ENCODE measurements around the gene TBC1D14.

GRCh38 chr4:7016512-7016911, 106.9 kb downstream of the TBC1D14 start:
- TF ChIP-seq CTCF (IDR thresholded peaks at IDR 0.05) (no peak), POLR2A (IDR thresholded peaks at IDR 0.05) (no peak)

All from lower leg skin (tissue), 3 donors.